HG03442 (cell line): ENCODE measurements around the gene TTC39C.
A peak's percentile ranks its signal among the peaks of the same experiment; 100 is the strongest.

ENCODE experiments used
- ATAC-seq: cut with Tn5 transposase; IDR thresholded peaks from one replicate; pipeline ENCODE4 v1.9.1; 2021; ENCODE audit warnings: mild to moderate bottlenecking, moderate library complexity; ENCODE audit not compliant: unreplicated experiment

Gene TTC39C

GRCh38 chr18:24014062-24014985, at the start of gene TTC39C:
TSS of gene TTC39C (plus strand) at chr18:24014754. CDS start at chr18:24014872, 118 bp downstream.
- ATAC-seq = peak; percentile 40

- ATAC-seq = no peak
Observed at GRCh38 chr18:23966909-23967308, 47.6 kb upstream of the TTC39C start.

DNA sequence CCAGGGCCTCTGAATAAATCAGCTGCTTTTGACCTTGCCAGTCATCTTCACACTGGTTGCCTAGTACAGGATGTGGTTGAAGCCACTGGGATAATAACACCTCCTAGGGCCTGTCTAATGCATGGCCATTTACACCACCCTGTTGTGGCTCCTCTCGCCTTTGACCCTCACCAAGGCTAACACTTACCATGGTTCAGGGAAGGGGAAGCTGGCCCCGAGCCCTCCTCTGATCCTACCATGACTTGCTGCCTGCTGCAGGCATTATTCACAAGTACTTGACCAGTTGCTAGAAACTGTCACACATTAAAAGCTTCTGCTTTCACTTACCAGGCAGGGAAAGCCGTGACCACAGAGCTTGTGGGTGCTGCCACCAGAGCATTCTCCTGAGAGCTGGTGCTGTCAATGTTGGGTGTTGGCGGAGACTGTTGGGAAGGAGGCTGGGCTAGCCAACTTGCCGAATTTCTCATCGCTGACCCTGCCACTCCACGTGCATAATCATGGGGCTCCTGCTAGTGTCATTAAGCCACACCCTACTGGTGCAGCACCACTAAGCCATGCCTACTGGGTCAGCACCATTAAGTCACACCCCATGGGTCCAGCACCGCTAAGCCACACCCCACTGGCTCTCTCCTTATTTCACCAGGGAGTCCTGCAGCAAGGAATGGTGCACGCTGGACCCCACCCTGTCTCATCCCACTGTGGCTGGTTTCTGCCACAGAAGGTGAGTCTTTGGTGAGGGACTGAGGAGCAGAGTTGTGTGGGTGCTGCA, 47.0 kb upstream of the TTC39C start:
- peak; percentile 57 for ATAC-seq

- ATAC-seq = no peak
Observed at GRCh38 chr18:23968638-23969604, 45.6 kb upstream of the TTC39C start.

GRCh38 chr18:23969664-23970063, 44.9 kb upstream of the TTC39C start:
- no peak for ATAC-seq

DNA sequence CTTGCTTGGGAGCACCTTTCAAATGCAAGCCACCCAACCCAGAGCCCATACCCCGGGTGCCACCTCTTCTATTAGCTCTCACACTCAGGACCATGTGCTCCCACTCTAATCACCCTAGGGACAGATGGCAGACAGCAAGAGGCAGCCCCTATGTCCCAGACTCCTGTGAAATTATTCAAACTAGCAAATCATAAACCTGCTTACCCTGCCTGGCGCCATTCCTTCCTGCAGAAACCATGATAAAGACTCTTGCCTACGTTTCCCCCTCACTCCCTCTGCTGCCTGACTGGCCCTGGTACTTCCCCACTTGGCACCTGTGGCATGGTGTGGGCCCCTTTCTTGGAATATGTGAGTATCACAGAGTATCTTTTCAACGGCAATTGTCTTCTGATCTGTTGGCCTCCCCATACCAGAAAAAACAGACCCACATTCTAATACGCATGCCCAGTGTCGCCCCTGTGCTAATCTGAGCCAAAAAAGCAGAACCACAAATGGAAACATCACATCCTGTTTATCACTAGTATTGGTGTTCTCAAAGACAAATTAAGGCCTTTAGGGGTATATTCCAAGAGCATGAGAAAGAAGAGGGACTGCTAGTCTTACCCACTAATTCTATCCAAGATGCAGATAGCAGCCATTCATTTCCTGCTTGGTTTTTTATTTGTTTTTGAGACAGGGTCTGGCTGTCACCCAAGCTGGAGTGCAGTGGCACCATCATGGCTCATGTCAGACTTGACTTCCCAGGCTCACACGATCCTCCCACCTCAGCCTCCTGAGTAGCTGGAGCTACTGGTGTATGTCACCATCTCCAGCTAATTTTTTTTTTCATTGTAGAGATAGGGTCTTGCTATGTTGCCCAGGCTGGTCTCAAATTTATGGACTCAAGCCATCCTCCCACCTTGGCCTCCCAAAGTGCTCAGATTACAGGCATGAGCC, 44.1 kb upstream of the TTC39C start:
- no peak for ATAC-seq

GRCh38 chr18:23971097-23971440, 43.5 kb upstream of the TTC39C start:
- no peak for ATAC-seq

- ATAC-seq = no peak
Observed at GRCh38 chr18:23971666-23972230, 42.8 kb upstream of the TTC39C start.

DNA sequence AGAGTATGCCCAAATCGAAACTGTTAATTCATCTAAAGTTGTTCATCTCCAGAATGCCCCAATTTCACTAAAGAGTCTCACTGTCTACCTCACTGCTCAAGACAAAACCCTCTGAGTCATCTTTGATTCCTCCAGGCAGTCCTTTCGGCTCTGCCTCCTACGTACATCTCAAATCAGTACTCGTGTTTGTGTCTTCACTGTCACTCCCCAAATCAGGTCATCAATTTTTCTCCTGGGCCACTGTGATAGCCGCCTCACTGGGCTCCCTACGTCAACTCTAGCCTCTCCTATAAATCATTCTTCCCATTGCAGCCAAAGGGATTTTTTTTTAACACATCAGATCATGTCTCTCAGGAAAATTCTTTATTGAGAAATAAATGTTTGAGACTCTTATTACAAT, 42.1 kb upstream of the TTC39C start:
- ATAC-seq = peak; percentile 89

DNA sequence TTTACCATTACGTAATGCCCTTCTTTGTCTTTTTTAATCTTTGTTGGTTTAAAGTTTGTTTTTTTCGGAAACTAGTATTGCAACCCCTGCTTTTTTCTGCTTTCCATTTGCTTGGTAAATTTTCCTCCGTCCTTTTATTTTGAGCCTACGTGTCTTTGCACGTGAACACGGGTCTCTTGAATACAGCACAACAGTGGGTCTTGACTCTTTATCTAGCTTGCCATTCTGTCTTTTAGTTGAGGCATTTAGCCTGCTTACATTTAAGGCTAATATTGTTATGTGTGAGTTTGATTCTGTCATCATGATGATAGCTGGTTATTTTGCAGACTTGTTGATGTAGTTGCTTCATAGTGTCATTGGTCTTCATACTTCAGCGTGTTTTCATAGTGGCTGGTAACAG, 37.5 kb upstream of the TTC39C start:
- no peak for ATAC-seq

DNA sequence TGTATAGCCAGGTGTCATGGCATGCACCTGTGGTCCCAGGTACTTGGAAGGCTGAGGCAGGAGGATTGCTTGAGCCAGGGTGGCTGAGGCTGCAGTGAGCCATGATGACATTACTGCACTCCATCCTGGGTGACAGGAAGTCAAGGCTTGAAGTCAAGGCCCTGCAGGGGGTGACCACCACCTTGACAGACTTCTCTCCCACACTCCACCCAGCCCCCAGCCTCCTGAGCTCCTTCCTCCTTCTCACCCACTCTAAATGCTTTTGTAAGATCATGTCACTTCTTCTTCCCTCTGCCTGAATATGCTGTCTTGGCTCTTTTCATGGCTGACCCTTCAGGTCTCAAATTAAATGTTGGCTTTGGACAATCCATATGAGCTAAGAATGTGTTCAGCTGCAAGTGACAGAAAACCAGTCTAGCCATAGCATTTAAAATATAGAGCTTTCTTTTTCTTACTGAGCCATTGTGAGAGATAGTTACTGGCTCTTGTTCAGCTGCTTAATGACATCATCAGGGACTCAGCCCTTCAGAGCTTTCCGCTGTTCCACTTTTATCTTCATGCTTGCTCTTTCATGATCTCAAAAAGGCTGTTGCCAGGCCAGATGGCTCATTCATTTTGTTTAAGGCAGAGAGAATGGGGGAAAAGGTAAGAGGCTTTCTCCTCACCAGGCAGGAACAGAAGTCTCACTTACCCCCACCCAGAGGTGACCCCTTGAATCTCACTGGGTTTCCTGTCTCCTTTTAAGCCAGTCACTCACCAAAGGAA, 36.7 kb upstream of the TTC39C start:
- no peak for ATAC-seq

DNA sequence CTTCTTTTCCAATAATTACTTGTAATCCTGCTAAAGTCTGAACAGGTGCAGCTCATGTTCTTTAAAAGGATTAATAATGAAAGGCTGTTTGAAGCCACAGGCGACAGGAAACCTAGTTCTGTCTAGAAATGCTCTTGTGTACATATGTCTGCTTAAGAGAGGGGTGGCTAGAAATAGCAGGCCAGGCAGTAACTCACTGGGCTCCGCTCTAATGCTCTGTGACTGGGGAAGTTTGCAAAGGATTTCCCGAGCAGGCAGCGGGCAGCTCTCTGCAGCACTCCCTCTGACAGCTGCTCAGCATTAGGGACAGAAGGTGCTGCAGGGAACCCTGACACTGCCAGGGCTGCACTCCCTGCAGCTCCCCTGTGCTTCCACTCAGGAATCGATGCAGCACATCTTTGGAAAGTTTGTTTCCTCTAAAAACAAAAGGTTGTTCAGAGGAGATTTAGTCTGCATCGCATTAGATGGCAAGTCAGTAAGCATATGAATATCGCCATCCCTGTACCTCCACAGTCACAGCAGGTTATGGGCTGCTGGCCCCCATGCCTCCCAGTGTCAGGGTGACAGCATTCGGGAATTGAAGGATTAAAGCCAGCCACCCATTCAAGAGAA, 33.1 kb upstream of the TTC39C start:
- peak; percentile 91 for ATAC-seq

DNA sequence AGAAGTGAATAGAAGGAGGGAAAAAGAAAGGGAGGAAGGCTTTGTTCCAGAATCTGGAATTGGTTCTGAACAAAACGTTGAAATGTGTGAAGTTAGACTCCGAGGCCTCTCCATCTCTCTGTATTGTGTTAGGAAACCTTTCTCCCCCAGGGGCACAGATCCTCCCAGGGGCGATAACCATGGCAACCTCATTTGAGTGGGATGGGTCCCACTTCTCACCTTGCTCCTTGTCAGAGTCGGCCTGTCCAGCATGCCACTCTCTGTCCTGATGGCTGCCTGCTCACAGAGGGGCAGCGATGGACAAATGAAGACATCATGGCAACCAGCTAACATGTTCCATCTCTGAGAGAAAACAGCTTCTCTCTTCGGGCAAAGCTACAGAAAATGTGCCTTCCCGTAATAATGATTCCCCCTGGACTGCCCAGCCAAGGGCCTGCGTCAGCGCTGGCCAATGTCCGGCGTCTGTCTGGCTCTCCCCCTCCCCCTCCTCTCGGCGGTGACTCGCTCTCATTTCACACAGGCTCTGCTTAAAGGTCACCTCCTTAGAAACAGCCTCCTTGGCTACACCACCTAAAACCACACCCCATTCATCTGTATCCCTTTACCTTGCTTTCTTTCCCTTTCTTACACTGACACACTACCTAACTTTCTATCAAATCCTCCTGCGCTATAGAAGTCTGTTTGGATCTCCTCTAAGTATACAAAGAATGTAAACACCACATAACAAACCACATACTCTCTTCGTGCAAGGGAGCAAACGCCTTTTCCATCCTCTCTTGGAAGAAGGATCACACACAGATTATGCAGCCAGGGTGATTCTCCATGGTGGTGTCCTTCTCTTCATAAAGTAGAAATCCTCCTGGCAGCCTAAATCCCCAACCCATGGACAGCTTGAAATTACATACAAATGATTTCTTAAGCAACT, 32.1 kb upstream of the TTC39C start:
- ATAC-seq = no peak

DNA sequence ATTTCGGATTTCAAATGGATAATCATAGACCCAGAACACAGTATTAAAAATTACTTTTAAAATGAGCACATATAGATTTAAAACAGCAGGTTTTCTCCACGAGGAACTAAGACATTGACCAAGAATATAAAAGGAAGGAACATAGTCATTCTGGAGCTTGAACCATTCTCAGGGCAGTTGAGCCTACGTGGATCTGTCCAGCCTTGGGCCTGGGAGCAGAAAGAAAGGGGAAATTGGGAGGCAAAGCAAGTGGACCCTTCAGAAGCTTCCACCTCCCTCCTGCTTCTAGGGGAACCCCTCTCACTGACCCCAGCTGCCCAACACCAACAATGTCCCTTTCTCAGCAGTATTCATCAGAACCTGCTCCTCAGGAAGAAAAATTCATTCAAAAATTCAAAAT, 31.4 kb upstream of the TTC39C start:
- no peak for ATAC-seq

DNA sequence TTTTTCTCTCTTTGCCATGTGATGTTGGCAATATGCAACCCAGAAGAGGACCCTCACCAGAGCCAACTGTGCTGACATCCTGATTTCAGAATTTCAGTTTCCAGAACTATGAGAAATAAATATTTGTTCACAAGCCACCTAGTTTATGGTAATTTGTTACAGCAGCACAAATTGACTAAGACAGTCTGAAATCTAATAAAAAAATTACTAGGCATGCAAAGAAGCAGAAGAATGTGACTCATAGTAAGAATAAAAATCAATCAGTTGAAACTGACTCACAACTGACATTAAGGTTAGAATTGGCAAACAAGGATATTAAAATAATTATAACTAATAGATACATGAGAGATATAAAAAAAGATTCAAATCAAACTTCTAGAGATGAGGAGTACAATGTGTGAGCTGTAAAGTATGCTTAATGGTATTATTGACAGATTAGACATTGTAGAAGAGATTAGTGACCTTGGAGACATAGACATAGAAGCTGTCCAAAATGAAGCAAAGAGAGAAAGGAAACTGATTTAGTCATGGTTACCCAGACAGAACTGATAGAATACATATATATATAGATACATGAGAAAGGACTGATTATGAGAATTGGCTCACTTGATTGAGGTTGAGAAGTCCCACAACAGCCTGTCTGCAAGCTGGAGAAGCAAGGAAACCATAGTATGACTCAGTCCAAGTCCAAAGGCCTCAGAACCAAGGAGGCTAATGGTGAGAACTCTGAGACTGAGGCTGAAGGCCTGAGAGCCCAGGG, 27.8 kb upstream of the TTC39C start:
- ATAC-seq = peak; percentile 77
